DND-41 (cell line): ENCODE measurements around the gene SNTA1.

Experiments
- EZH2 ChIP-seq: IDR thresholded peaks from 3 replicates; pipeline ENCODE4 v1.6.1; 2012; ENCODE audit warnings: borderline replicate concordance, low read depth, mild to moderate bottlenecking, moderate library complexity, low read length, inconsistent platforms; ENCODE audit not compliant: severe bottlenecking
- TF ChIP-seq, protein P1 (sequence below): IDR thresholded peaks from 2 replicates; pipeline ENCODE4 v1.5.1; 2012; ENCODE audit warnings: borderline replicate concordance, low read length, moderate library complexity, mild to moderate bottlenecking; ENCODE audit not compliant: poor library complexity, severe bottlenecking; ENCODE audit errors: extremely low read depth

DNA sequence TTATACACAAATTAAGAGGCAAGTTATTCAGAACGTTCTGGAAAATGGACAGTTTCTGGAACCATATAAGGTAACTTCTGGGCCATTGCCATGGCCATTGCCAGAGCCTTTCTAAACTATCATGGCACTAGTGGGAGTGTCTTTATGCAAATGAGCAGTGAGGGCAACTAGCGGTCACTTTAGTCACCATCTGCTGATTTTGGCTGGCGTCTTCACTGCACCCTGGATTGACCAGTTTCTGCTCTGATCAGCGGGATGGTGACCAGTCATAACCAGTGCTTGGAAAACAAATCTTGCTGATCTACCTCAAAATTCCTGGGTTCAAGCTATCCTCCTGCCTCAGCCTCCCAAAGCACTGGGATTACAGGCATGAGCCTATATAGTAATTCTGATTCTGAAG lies 7.3 kb upstream of the SNTA1 start:
- TF ChIP-seq, protein P1, sequence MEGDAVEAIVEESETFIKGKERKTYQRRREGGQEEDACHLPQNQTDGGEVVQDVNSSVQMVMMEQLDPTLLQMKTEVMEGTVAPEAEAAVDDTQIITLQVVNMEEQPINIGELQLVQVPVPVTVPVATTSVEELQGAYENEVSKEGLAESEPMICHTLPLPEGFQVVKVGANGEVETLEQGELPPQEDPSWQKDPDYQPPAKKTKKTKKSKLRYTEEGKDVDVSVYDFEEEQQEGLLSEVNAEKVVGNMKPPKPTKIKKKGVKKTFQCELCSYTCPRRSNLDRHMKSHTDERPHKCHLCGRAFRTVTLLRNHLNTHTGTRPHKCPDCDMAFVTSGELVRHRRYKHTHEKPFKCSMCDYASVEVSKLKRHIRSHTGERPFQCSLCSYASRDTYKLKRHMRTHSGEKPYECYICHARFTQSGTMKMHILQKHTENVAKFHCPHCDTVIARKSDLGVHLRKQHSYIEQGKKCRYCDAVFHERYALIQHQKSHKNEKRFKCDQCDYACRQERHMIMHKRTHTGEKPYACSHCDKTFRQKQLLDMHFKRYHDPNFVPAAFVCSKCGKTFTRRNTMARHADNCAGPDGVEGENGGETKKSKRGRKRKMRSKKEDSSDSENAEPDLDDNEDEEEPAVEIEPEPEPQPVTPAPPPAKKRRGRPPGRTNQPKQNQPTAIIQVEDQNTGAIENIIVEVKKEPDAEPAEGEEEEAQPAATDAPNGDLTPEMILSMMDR, result no peak
- no peak for TF ChIP-seq EZH2
